ENCODE data around the gene DPCD.

DNA sequence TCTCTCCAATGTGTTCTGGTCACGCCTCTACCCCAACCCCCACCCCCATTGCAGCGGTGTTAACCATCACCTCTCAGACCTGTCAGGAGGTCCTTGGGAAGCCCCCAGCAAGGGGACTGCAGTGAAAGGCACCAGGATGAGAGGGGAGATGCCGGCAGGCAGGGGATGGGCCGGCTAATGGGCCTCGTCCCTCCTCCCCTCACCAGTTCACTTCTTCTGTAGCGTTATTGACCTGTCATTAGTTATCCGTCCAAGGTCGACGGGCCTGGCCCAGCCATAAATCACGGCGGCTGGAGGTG lies 18.8 kb upstream of the DPCD start:
- TF ChIP-seq, protein P1, sequence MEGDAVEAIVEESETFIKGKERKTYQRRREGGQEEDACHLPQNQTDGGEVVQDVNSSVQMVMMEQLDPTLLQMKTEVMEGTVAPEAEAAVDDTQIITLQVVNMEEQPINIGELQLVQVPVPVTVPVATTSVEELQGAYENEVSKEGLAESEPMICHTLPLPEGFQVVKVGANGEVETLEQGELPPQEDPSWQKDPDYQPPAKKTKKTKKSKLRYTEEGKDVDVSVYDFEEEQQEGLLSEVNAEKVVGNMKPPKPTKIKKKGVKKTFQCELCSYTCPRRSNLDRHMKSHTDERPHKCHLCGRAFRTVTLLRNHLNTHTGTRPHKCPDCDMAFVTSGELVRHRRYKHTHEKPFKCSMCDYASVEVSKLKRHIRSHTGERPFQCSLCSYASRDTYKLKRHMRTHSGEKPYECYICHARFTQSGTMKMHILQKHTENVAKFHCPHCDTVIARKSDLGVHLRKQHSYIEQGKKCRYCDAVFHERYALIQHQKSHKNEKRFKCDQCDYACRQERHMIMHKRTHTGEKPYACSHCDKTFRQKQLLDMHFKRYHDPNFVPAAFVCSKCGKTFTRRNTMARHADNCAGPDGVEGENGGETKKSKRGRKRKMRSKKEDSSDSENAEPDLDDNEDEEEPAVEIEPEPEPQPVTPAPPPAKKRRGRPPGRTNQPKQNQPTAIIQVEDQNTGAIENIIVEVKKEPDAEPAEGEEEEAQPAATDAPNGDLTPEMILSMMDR (IDR thresholded peaks at IDR 0.05) = no peak
- TF ChIP-seq POLR2AphosphoS5 (IDR thresholded peaks at IDR 0.05) = no peak
- no peak for TF ChIP-seq EP300 (IDR thresholded peaks at IDR 0.05; ENCODE audit: low read depth)
- no peak for TF ChIP-seq POLR2A (IDR thresholded peaks at IDR 0.05)
